SKM-1 (cell line): Measurements from ENCODE around the gene GMEB2.
"Not testable (repeated sequence)": the region's sequence is repeated elsewhere in the genome, so short reads cannot be mapped to it uniquely, and the experiment has no call there.

Source experiments
- DNase-seq: peaks from one replicate; lab custom pipeline; 2025; ENCODE audit not compliant: unreplicated experiment; lab: John Stamatoyannopoulos, UW

Gene GMEB2

DNA sequence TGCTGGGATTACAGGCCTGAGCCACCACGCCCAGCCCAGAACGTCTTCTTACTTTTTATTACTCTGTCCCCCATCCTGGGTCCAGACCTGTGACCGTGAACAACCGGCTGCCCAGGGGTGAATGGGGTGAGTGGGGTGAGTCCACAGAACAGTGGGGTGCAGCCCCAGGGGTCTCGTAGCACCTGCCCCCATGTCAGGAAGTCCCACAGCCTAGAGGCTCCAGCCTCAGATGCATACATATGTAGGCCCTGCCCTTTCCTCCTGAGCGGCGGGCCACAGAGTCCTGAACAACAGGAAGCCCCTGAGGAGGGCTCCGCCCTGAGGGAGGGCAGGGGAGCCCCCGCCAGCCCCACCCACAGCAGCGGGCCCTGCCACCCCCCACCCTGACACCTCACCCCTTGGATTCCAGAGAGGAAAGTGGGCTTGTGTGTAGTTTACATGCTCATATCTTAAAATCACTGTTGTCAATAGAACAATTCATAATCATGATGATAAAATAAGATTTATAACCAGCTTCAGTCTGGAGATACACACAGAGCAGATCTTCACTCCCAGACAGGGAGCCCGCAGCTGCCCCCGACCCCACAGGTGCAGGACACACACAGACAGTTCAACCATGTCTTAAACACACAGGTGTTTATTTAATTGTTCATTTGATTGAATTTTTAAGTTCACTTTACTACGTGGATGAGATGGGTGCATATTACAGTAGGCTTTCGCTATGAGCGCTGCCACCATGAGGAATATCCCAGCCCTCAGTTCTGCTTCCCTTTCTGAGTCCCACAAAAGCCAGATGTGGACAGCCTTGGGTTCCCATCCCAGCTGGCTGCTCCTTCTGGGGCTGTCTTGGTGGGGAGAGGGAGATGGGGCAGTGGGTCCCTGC lies 12.4 kb upstream of the GMEB2 start:
- no peak for DNase-seq

GRCh38 chr20:63636752-63637628 lies 10.1 kb upstream of the GMEB2 start:
- no peak for DNase-seq

DNA sequence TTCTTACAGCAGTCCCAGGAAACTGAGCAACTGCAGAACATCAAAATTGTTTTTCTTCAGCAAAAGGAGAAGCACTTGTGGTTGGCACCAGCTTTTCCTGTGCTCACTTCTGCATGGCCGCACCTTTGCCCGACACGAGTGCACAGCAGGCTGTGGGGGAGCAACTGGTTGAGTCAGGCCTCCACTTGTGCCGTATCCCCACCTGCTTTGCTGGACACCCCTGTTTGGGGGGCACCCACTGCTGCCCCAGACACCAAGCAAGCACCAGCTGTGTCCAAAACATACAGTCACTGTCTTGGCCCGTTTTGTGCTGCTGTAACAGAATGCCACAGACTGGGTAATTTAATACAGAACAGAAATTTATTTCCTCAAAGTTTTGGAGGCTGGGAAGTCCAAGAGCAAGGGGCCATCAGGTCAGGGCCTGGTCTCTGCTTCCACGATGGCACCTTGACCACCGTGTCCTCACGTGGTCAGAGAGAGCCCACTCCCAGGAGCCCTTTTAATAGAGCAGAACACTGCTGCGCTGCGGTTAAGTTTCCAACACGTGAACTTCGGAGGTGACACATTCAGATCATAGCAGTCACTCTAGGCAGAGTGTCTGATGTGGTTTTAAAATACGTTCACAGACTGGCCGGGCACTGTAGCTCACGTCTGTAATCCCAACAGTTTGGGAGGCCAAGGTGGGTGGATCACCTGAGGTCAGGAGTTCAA lies 8.7 kb upstream of the GMEB2 start:
- DNase-seq = peak; percentile 35

- no peak for DNase-seq
Measured at GRCh38 chr20:63633732-63634131, 6.8 kb upstream of the GMEB2 start.

DNA sequence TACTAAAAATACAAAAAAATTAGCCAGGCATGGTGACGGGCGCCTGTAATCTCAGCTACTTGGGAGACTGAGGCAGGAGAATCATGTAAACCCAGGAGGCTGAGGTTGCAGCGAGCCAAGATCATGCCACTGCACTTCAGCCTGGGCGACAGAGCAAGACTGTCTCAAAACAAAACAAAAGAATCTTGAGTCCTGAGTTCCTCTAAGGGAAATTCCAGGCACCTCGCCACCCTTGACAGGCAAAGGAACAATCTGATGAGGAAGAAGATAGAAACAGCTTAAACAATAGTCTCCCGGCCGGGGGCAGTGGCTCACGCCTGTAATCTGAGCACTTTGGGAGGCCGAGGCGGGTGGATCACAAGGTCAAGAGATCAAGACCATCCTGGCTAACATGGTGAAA lies 4.5 kb upstream of the GMEB2 start:
- DNase-seq = not testable (repeated sequence)

DNA sequence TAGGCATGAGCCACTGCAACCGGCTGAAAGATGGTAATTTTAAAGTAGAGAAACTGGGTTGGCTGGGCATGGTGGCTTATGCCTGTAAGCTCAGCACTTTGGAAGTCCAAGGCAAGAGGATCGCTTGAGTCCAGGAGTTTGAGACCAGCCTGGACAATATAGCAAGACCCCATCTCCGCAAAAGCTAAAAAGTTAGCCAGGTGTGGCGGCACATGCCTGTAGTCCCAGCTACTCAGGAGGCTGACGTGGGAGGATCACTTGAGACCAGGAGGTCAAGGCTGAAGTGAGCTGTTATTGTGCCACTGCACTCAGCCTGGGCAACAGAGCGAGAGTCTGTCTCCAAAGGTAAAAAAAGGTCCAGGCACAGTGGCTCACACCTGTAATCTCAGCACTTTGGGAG lies 4.1 kb upstream of the GMEB2 start:
- DNase-seq = not testable (repeated sequence)

GRCh38 chr20:63628246-63628975 lies 1.5 kb upstream of the GMEB2 start:
- peak; percentile 51 for DNase-seq

DNA sequence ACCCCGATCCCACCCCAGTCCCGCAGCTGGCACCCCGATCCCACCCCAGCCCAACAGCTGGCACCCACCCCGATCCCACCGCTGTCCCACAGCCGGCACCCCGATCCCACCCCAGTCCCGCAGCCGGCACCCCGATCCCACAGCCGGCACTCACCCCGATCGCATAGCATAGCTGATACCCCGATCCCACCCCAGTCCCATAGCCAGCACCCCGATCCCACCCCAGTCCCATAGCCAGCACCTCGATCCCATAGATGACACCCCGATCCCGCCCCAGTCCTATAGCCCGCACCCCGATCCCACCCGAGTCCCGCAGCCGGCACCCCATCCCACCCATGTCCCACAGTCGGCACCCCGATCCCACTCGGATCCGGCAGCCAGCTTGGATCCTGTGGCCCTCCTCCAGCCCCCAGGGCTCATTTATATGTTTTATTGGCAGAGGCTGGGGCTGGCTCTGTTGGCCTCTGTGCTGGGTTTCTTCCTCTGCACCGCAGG lies 897 bp upstream of the GMEB2 start:
- no peak for DNase-seq

DNA sequence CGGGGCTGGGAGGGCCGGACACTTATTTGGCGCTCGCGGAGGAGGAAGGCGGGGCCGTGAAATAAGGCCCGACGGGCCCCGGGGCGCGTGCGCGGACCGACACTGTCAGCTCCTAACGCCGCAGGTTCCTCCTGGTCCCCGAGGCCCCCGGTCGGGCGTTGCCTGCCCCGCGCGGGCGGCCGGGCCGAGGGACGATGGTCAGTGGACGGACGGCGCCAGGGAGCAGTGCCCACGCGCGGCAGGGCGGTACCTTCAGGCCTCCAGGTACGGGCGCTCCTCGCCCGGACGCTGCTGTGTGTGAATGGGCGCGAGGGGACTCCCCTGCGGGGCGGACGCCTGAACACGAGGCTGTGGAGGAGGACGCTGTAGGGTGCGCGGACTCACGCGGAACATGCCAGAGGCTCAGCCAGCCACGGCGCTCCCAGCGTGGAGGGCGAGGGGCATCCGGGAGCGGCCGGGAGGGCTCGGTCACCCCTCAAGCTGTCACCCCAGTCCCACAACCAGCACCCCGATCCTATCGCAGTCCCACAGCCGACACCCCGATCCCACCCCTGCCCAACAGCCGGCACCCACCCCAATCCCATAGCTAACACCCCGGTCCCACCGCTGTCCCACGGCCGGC lies 339 bp upstream of the GMEB2 start:
- DNase-seq = peak; percentile 89

DNA sequence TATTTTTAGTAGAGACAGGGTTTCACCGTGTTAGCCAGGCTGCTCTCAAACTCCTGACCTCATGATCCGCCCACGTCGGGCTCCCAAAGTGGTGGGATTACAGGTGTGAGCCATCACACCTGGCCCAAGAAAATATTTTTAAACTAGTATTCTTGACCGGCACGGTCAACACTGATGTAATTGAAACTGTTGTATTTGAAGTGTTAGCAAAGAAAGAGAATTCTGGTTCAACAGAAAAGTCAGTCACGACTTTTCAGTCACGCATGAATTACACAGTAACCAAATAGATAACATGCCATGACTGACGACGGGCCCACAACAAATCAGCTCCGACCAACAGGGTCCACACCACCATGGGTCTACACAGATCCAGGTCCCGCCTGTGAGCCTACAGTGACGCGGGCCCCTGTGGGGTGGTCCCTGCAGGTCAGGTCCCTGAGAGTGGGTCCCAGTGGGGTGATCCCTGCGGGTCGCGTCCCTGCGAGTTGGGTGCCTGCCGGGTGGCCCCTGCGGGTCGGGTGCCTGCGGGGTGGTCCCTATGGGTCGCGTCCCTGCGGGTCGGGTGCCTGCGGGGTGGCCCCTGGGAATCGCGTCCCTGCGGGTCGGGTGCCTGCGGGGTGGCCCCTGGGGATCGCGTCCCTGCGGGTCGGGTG lies 1.0 kb downstream of the GMEB2 start:
- DNase-seq = no peak

DNA sequence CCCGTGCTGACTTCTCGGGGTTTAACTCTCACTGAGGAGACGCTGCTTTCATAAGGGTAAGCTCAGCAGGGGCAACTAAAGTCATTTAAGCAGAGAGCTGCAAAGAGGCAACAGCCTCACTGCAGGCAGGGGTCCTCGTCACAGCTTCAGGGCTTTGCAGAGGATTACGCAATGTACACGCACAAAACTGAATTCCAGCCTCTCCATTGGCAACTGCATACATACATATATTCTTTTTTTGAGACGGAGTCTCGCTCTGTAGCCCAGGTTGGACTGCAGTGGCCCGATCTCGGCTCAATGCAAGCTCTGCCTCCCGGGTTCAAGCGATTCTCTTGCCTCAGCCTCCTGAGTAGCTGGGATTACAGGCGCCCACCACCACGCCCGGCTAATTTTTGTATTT lies 2.4 kb downstream of the GMEB2 start:
- no peak for DNase-seq

DNA sequence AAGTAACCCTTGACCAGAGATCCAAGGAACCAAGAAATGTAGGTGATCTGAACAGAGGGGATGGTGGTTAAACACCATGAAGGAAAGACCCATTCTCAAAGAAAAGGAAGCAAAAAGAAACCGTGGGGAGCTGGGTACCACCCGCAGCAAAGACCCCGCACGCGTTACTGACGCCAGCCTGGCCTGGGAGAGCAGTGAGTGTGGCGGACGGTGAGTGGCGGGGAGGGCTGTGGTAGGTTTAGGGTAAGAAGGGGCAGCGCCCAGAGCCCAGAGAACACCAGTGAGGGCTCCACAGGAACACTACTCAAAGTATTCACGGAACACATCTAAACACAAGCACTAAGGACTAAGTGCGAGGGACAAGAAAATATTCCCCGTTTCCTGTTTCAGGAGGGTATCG lies 4.2 kb downstream of the GMEB2 start:
- DNase-seq = no peak

GRCh38 chr20:63622096-63622495 lies 4.8 kb downstream of the GMEB2 start:
- no peak for DNase-seq

DNA sequence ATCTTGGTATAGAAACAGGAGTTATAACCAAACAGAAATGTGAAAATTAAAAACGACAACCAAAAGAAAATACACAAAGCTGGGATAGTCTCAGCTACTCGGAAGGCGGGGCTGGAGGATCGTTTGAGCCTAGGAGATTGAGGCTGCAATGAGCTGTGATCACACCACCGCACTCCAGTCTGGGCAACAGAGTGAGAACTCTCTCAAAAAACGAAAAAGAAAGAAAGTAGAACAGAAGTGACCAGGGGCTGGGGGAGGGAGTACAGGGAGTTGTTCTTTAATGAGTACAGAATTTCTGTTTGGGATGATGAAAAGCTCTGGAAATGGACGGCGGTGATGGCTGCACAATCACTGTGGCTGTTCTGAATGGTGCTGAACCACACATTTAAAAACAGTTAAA lies 5.9 kb downstream of the GMEB2 start:
- no peak for DNase-seq

DNA sequence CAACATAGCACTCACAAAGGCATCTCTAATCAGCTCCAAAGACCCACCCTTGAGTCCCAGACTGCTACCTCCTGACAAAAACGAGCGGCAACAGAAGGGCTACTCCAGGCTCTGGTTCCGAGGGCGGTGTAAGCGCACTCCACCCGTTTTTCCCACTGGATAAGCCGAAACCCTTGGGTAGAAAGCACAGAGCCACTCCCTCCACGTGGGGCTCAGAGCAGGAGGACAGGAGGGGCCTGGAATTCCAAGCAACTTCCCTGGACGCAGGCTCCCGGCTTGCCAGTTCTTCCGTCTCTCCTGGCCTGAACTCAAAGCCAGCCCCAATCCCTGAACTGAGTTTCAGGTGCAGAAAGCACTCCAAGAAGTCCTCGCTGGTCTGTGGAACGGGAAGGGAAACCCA lies 7.4 kb downstream of the GMEB2 start:
- no peak for DNase-seq

DNA sequence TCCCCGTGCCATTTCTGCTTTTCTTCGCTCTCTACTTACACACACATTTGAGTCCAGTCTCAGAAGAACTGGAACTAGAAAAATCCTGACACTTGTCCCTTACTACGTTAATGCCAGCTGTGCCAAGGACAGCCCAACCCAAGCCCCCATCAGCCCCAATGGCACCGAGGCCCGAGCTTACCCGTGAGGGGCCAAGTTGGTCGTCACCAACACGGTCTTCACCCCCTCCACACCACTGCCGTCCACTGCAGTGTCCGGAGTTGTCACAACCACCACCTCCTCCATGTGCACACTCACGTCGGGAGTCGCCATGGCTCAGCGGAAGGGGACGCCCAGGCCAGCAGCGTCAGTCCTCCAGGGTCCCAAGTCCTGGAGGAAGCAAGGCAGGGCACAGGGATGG lies 7.8 kb downstream of the GMEB2 start:
- no peak for DNase-seq

GRCh38 chr20:63618291-63618980 lies 8.5 kb downstream of the GMEB2 start:
- DNase-seq = no peak

DNA sequence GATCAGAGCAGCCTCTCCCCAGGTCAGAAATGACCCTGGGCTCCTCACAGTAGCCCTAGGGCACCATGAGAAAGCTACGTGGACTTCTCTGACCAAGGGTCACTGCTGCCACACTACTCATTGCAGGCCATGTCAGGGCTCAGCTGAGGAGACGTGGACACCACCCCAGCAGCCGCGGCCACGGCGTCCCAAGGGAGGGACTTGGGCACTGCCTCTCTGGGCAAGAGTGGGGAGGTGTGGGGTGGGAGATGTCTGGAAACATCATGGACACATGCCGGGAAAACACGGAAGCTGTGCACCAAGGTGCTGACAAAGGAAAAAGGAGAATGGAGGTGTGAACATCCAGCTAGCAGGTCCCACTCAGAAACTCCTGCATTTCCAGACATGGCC lies 9.0 kb downstream of the GMEB2 start:
- no peak for DNase-seq
